Activated effector memory CD4-positive, alpha-beta T cell treated with Interleukin-2 at 50 U/mL for 16 hours (primary cell): ENCODE results near the gene CFAP46.
"Not testable (repeated sequence)": the region's sequence is repeated elsewhere in the genome, so short reads cannot be mapped to it uniquely, and the experiment has no call there.

Experiments used
- DNase-seq: peaks from one replicate; pipeline ENCODE4 v3.0.0-alpha.2; 2020

CFAP46 gene

GRCh38 chr10:132962623-132963429, 20.5 kb upstream of the CFAP46 start:
- no peak for DNase-seq

GRCh38 chr10:132961787-132962622, 19.6 kb upstream of the CFAP46 start:
- peak; percentile 49 for DNase-seq

GRCh38 chr10:132961420-132961786, 19.0 kb upstream of the CFAP46 start:
- DNase-seq: no peak

- DNase-seq: no peak
Measured at GRCh38 chr10:132960631-132961419, 18.5 kb upstream of the CFAP46 start.

- DNase-seq: no peak
Measured at GRCh38 chr10:132960071-132960472, 17.7 kb upstream of the CFAP46 start.

- DNase-seq: no peak
Measured at GRCh38 chr10:132959559-132959961, 17.2 kb upstream of the CFAP46 start.

GRCh38 chr10:132958883-132959558, 16.7 kb upstream of the CFAP46 start:
- no peak for DNase-seq

- no peak for DNase-seq
Measured at GRCh38 chr10:132957981-132958882, 15.9 kb upstream of the CFAP46 start.

- DNase-seq: no peak
Measured at GRCh38 chr10:132957131-132957530, 14.8 kb upstream of the CFAP46 start.

GRCh38 chr10:132956259-132956658, 13.9 kb upstream of the CFAP46 start:
- DNase-seq: not testable (repeated sequence)

GRCh38 chr10:132955479-132955878, 13.1 kb upstream of the CFAP46 start:
- DNase-seq: no peak

GRCh38 chr10:132953428-132953827, 11.1 kb upstream of the CFAP46 start:
- no peak for DNase-seq

GRCh38 chr10:132951926-132952325, 9.6 kb upstream of the CFAP46 start:
- no peak for DNase-seq

- DNase-seq: no peak
Measured at GRCh38 chr10:132948351-132948750, 6.0 kb upstream of the CFAP46 start.

GRCh38 chr10:132947843-132948242, 5.5 kb upstream of the CFAP46 start:
- no peak for DNase-seq

GRCh38 chr10:132946806-132947546, 4.6 kb upstream of the CFAP46 start:
- DNase-seq: no peak

- DNase-seq: no peak
Measured at GRCh38 chr10:132946311-132946710, 3.9 kb upstream of the CFAP46 start.

- DNase-seq: no peak
Measured at GRCh38 chr10:132945894-132946255, 3.5 kb upstream of the CFAP46 start.

GRCh38 chr10:132945125-132945893, 2.9 kb upstream of the CFAP46 start:
- no peak for DNase-seq

GRCh38 chr10:132944510-132944909, 2.1 kb upstream of the CFAP46 start:
- no peak for DNase-seq
